Measurements from ENCODE around the gene PHF24.
A peak's percentile ranks its signal among the peaks of the same experiment; 100 is the strongest.

Gene PHF24

DNA sequence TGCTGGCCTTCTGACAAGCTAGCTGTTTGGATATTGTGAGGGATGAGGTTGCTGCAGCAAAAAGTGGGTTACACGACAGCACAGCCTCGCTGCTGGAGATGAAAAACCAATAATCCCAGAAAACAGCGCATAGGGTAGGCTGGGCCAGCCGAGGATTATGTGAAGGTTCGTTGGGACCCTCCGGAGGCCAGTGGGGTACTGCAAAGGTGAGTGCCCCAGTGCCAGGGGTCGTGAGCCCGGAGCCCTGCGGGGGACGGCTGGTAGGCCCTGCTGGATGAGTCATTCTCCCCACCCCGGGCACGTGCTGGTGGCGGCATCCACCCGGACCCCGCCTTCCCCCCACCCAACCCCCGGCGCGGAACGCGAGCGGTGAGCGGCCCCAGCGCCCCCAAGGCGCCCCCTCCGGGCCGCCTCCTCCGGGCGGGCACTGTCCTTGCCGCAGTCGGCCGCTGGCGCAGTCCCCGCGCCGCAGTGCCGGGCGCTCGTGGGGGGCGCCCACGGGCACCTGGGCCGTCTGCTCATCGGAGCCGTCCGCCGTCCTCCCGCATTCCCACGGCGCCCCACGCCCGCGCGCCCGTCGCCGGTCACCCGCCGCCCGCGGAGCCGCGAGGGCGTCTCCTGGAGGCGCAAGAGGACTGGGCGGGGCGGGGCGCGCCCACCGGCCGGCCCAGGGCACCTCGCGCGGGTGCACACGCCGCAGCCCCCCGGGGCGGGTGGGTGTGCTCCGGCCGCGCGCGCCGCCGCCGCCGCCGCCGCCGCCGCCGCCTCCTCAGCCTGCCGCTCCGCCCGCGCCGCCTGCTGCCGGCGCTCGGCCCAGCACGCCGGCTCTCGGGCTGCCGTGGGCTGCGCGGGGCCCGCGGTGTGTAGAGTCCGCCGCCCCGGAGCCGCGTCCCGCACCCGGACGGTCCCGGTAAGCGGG is at the start of gene PHF24:
Gene PHF24 (plus strand): TSS at position 794 of the 919 bp plus-strand sequence. CDS start 13,014 bp downstream, outside the sequence.
- CTCF ChIA-PET, result interaction anchor here (0.9 to 1.2 kb wide), 4 partner anchors 24 to 265 kb away, joined by 3 to 4 read pairs (median 4); no protein-coding TSS in a partner anchor
- Histone ChIP-seq H3K9me3 (ENCODE audit: control insufficient read depth, insufficient read depth, low read depth, low read length) (no peaks in the 10 kb centered on the region), H3K36me3 (ENCODE audit: control insufficient read depth in 2 of 2, insufficient read depth in 1 of 2, low read length in 2 of 2) (no peaks in the 10 kb centered on the region), H3K27ac (ENCODE audit: extremely low read depth, low read depth, low read length) (no peak within 1 kb of the TSS), H3K4me1 (ENCODE audit: control insufficient read depth, insufficient read depth, low read length) (no peaks in the 10 kb centered on the region), H3K4me3 (ENCODE audit: low read depth, low read length) (peak within 1 kb of the TSS; percentile 38)
- peak; percentile 45; the same call in 1 of the 2 replicates for TF ChIP-seq ZNF335 (tag by site-specific recombination; conservative IDR thresholded peaks at IDR 0.05)
- no peak for TF ChIP-seq ZNF785 (tag by site-specific recombination; IDR thresholded peaks at IDR 0.05)
- TF ChIP-seq KLF8 (tag by site-specific recombination; IDR thresholded peaks at IDR 0.05), result 0 out of 2 replicates have a peak, but pooled peaks have one; percentile 23
- TF ChIP-seq KLF1 (tag by site-specific recombination; IDR thresholded peaks at IDR 0.05), result peak; percentile 67; the same call in 1 of the 2 replicates
- no peak for TF ChIP-seq ZNF416 (tag by site-specific recombination; IDR thresholded peaks at IDR 0.05)
- TF ChIP-seq, protein P1, sequence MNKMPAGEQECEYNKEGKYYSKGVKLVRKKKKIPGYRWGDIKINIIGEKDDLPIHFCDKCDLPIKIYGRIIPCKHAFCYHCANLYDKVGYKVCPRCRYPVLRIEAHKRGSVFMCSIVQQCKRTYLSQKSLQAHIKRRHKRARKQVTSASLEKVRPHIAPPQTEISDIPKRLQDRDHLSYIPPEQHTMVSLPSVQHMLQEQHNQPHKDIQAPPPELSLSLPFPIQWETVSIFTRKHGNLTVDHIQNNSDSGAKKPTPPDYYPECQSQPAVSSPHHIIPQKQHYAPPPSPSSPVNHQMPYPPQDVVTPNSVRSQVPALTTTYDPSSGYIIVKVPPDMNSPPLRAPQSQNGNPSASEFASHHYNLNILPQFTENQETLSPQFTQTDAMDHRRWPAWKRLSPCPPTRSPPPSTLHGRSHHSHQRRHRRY (tag by site-specific recombination; IDR thresholded peaks at IDR 0.05), result no peak
- TF ChIP-seq ZNF214 (tag by site-specific recombination; IDR thresholded peaks at IDR 0.05; ENCODE audit: borderline replicate concordance), result no peak
- TF ChIP-seq GLIS2 (tag by site-specific recombination; IDR thresholded peaks at IDR 0.05), result peak; percentile 62
- TF ChIP-seq, protein P2, sequence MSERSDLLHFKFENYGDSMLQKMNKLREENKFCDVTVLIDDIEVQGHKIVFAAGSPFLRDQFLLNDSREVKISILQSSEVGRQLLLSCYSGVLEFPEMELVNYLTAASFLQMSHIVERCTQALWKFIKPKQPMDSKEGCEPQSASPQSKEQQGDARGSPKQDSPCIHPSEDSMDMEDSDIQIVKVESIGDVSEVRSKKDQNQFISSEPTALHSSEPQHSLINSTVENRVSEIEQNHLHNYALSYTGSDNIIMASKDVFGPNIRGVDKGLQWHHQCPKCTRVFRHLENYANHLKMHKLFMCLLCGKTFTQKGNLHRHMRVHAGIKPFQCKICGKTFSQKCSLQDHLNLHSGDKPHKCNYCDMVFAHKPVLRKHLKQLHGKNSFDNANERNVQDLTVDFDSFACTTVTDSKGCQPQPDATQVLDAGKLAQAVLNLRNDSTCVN (tag by site-specific recombination; optimal IDR thresholded peaks at IDR 0.05), result peak; percentile 33
- no peak for TF ChIP-seq ZNF555 (tag by site-specific recombination; conservative IDR thresholded peaks at IDR 0.05)
- TF ChIP-seq ZNF513 (tag by site-specific recombination; IDR thresholded peaks at IDR 0.05), result no peak
- TF ChIP-seq SP7 (tag by site-specific recombination; IDR thresholded peaks at IDR 0.05), result 0 out of 2 replicates have a peak, but pooled peaks have one; percentile 29
- TF ChIP-seq ZBTB8A (tag by site-specific recombination; IDR thresholded peaks at IDR 0.05), result peak; percentile 34; the same call in 1 of the 2 replicates
- peak; percentile 86 for TF ChIP-seq ZNF398 (tag by site-specific recombination; IDR thresholded peaks at IDR 0.05)
- TF ChIP-seq SP2 (tag by site-specific recombination; IDR thresholded peaks at IDR 0.05), result 0 out of 2 replicates have a peak, but pooled peaks have one; percentile 5
- TF ChIP-seq, protein P3, sequence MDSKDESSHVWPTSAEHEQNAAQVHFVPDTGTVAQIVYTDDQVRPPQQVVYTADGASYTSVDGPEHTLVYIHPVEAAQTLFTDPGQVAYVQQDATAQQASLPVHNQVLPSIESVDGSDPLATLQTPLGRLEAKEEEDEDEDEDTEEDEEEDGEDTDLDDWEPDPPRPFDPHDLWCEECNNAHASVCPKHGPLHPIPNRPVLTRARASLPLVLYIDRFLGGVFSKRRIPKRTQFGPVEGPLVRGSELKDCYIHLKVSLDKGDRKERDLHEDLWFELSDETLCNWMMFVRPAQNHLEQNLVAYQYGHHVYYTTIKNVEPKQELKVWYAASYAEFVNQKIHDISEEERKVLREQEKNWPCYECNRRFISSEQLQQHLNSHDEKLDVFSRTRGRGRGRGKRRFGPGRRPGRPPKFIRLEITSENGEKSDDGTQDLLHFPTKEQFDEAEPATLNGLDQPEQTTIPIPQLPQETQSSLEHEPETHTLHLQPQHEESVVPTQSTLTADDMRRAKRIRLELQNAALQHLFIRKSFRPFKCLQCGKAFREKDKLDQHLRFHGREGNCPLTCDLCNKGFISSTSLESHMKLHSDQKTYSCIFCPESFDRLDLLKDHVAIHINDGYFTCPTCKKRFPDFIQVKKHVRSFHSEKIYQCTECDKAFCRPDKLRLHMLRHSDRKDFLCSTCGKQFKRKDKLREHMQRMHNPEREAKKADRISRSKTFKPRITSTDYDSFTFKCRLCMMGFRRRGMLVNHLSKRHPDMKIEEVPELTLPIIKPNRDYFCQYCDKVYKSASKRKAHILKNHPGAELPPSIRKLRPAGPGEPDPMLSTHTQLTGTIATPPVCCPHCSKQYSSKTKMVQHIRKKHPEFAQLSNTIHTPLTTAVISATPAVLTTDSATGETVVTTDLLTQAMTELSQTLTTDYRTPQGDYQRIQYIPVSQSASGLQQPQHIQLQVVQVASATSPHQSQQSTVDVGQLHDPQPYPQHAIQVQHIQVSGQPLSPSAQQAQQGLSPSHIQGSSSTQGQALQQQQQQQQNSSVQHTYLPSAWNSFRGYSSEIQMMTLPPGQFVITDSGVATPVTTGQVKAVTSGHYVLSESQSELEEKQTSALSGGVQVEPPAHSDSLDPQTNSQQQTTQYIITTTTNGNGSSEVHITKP (tag by site-specific recombination; IDR thresholded peaks at IDR 0.05), result peak; percentile 40; the same call in 1 of the 2 replicates
- peak; percentile 48; the same call in 1 of the 2 replicates for TF ChIP-seq ZBTB48 (tag by site-specific recombination; IDR thresholded peaks at IDR 0.05)
- peak; percentile 76 for TF ChIP-seq GLIS1 (tag by site-specific recombination; IDR thresholded peaks at IDR 0.05)
- peak; percentile 45; the same call in 1 of the 2 replicates for TF ChIP-seq PATZ1 (tag by site-specific recombination; IDR thresholded peaks at IDR 0.05)
- POLR2A ChIA-PET, result no interaction called here
